GM23338 (cell line): ENCODE measurements around the gene LCMT1.

ENCODE experiments used
- CREB1 ChIP-seq: fragments of 250-450 bp; sonication (Bioruptor Pico); IDR thresholded peaks from 2 replicates; pipeline ENCODE4 v1.5.0; 2020; ENCODE audit warnings: low read depth, mild to moderate bottlenecking, moderate library complexity
- CTCF ChIP-seq, 2 experiments: fragments of 200-600 bp in 1 of 2; sonication (generic) in 1 of 2; conservative IDR thresholded peaks; 2 replicates each; pipeline versions ENCODE4 v1.5.1 to v1.6.1; 2016 to 2017; ENCODE audit warnings: antibody characterized with exemption in 2 of 2, low read depth in 2 of 2, mild to moderate bottlenecking in 2 of 2, moderate library complexity in 1 of 2
- EZH2 ChIP-seq: fragments of 200-600 bp; sonication (generic); IDR thresholded peaks from one replicate; pipeline ENCODE4 v1.8.0; 2017; ENCODE audit warnings: antibody characterized with exemption, mild to moderate bottlenecking, low read depth; ENCODE audit not compliant: unreplicated experiment
- EZH2phosphoT487 ChIP-seq: fragments of 200-600 bp; sonication (generic); IDR thresholded peaks from one replicate; pipeline ENCODE4 v1.8.1; 2018; ENCODE audit warnings: antibody characterized with exemption; ENCODE audit not compliant: unreplicated experiment
- POLR2AphosphoS5 ChIP-seq: IDR thresholded peaks from 2 replicates; pipeline ENCODE4 v1.6.1; 2016; ENCODE audit warnings: antibody characterized with exemption, low read depth
- REST ChIP-seq: IDR thresholded peaks from one replicate; pipeline ENCODE4 v1.6.1; 2018; ENCODE audit warnings: antibody characterized with exemption; ENCODE audit not compliant: unreplicated experiment
- ZNF114 ChIP-seq: fragments of 250-450 bp; sonication (Bioruptor Pico); IDR thresholded peaks from 2 replicates; pipeline ENCODE4 v1.5.0; 2020; ENCODE audit warnings: mild to moderate bottlenecking, moderate library complexity
- ZNF331 ChIP-seq: fragments of 250-450 bp; sonication (Bioruptor Pico); IDR thresholded peaks from 2 replicates; pipeline ENCODE4 v1.5.0; 2020; ENCODE audit warnings: low read depth, mild to moderate bottlenecking, moderate library complexity

GRCh38 chr16:25093208-25094061, 18.1 kb upstream of the LCMT1 start:
- no peak for TF ChIP-seq POLR2AphosphoS5
- no peak for TF ChIP-seq CTCF (conservative IDR thresholded peaks at IDR 0.05; ENCODE audit: low read depth in 2 of 2)
- no peak for TF ChIP-seq EZH2
- no peak for TF ChIP-seq CREB1 (CRISPR knock-in tag)
- TF ChIP-seq EZH2phosphoT487: no peak
- no peak for TF ChIP-seq ZNF331 (CRISPR knock-in tag)
- no peak for TF ChIP-seq ZNF114 (CRISPR knock-in tag)
- no peak for TF ChIP-seq REST
